ENCODE results near the gene PATE3.

PATE3 gene, protein sequence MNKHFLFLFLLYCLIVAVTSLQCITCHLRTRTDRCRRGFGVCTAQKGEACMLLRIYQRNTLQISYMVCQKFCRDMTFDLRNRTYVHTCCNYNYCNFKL

DNA sequence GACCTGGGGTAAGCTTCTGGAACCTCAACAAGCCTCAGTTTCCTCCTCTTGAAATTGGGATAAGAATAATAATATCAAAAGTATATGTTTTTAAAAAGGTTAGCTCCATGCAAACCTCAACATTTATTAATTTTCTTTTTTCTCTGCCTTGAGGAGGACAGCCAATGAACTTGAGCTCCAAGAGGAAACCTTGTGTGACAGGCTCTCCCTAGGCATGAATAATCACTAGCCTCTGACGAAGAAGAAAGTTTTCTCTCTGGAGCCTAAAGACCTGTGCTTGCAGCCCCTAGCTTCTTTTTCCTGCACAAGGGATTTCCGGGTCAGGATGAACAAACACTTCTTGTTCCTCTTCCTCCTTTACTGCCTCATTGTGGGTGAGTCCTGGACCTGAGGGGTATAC lies at the start of gene PATE3:
TSS of gene PATE3 (plus strand) at position 301 of the 400 bp plus-strand sequence. CDS start at position 326, 25 bp downstream.
- Mint-ChIP-seq H3K36me3 (ENCODE audit: low read depth) (no peaks in the 10 kb centered on the region), H3K27ac (no peak within 1 kb of the TSS), H3K27me3 (peaks cover 3% of the 10 kb centered on the region), H3K9me3 (no peaks in the 10 kb centered on the region), H3K4me3 (no peak within 1 kb of the TSS), H3K4me1 (ENCODE audit: low read depth) (no peaks in the 10 kb centered on the region)

DNA sequence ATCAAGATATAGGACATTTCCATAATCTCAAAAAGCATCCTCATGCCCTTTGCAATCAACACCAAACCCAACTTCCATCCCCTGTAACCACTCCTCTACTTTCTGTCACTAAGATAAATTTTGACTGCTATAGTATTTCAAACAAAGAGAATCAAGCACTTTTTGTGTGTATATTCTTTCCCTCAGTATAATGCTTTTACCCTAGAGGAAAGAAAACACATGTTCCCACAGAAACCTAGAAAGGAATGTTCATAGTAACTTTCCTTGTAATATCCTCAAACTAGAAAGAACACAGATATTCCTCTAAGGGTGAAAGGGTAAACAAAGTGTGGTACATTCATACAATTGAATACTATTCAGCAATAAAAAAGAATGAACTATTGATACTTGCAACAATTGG lies 47.3 kb upstream of the PATE3 start:
- H3K27ac Mint-ChIP-seq = no peak overlapping the region
- H3K9me3 Mint-ChIP-seq = peaks cover 12% of the 10 kb centered on the region
- H3K27me3 Mint-ChIP-seq = peaks cover 6% of the 10 kb centered on the region
- no peaks in the 10 kb centered on the region for H3K36me3 Mint-ChIP-seq (ENCODE audit: low read depth)
- no peaks in the 10 kb centered on the region for H3K4me1 Mint-ChIP-seq (ENCODE audit: low read depth)
- H3K4me3 Mint-ChIP-seq = no peak overlapping the region

DNA sequence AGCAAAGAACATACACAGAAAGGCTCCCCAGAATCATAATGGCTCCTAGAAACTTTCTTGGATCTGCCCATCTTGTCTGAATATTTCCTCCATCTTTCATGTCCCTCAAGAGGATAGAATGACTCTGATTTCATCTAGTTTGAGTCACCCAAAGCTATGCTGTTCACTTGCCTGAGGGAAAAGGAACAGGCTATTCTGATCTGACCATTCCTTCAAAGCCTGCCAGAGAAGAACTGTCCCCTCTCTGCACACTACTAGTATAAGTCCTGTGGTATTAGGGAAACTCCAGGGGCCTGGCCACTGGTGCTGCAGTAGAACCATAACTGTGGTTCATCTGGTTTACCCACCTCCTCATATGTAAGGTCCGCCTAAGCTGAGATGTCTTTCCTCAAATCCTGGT lies 44.2 kb upstream of the PATE3 start:
- no peaks in the 10 kb centered on the region for H3K4me1 Mint-ChIP-seq (ENCODE audit: low read depth)
- no peak overlapping the region for H3K4me3 Mint-ChIP-seq
- no peaks in the 10 kb centered on the region for H3K36me3 Mint-ChIP-seq (ENCODE audit: low read depth)
- no peaks in the 10 kb centered on the region for H3K9me3 Mint-ChIP-seq
- peaks cover 6% of the 10 kb centered on the region for H3K27me3 Mint-ChIP-seq
- no peak overlapping the region for H3K27ac Mint-ChIP-seq

DNA sequence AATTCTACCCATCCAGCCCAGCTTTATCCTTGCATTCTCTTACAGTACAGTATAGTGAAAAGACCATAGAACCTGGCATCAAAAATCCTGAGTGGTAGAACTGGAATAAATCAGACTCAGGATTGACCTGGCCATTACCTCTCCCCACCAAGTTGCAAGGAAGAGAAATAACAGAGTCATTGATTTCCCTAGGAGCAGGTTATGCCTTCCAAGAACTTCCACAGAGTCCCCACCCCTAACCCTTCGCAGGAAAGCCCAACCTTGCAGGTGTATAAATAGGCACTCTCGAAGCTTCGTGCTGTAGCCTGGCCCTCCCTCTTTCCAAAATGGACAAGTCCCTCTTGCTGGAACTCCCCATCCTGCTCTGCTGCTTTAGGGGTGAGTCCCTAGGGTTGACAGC lies 41.9 kb upstream of the PATE3 start, which contains the start of gene PATE1:
TSS of gene PATE1 (plus strand) at position 301 of the 400 bp plus-strand sequence. CDS start at position 327, 26 bp downstream.
- Mint-ChIP-seq H3K27ac (no peak within 1 kb of the TSS), H3K9me3 (no peaks in the 10 kb centered on the region), H3K4me3 (no peak within 1 kb of the TSS), H3K4me1 (ENCODE audit: low read depth) (no peaks in the 10 kb centered on the region), H3K27me3 (peaks cover 15% of the 10 kb centered on the region), H3K36me3 (ENCODE audit: low read depth) (no peaks in the 10 kb centered on the region)

DNA sequence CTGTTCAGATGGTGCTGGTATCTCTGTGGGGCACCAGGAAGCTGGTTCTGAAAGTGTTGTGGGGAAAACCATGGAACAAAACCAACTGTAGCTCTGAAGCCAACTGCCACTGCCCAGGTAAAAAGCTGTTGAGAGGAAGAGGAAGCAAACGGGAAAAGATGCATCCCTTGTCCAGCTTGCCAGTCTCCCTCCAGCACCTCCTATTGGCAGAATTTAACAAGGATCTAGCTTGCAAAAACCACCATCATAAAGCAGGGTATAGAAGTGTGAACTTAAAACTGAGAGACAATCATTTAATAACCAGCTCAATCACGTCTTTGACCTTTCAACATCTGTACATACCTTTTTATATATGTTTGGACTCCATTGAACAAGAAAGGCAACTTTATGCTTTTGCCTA lies 37.3 kb upstream of the PATE3 start:
- H3K36me3 Mint-ChIP-seq (ENCODE audit: low read depth) = no peaks in the 10 kb centered on the region
- peaks cover 24% of the 10 kb centered on the region for H3K27me3 Mint-ChIP-seq
- H3K4me3 Mint-ChIP-seq = no peak overlapping the region
- no peaks in the 10 kb centered on the region for H3K4me1 Mint-ChIP-seq (ENCODE audit: low read depth)
- H3K27ac Mint-ChIP-seq = no peak overlapping the region
- H3K9me3 Mint-ChIP-seq = no peaks in the 10 kb centered on the region

DNA sequence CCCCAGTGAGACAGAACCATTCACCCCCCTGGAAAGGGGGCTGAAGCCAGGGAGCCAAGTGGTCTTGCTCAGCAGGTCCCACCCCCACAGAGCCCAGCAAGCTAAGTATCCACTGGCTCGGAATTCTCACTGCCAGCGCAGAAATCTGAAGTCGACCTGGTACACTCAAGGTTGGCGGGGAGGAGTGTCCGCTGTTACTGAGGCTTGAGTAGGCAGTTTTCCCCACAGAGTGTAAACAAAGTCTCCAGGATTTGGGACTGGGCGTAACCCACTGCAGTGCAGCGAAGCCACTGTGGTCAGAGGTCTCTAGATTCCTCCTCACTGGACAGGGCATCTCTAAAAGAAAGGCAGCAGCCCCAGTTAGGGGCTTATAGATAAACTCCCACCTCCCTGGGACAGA lies 31.9 kb upstream of the PATE3 start:
- Mint-ChIP-seq H3K4me1 (ENCODE audit: low read depth) (no peaks in the 10 kb centered on the region), H3K9me3 (peaks cover 9% of the 10 kb centered on the region), H3K27me3 (peaks cover 20% of the 10 kb centered on the region), H3K36me3 (ENCODE audit: low read depth) (no peaks in the 10 kb centered on the region), H3K27ac (no peak overlapping the region), H3K4me3 (no peak overlapping the region)

DNA sequence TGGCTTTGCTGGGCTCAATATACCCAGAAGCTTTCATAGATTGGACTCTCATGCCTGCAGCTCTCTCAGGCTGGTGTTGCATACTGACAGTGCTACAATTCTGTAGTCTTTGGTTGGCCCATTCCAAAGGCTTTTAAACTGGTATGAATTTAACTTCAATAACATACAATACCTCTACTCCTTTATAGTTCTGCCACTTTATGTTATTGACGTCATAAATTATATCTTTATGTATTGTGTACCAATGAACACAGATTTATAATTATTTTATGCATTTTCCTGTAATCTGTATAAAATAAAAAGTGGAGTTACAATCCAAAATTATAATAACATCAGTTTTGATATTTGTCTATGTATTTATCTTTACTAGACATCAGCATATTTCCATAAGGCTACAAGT lies 25.5 kb upstream of the PATE3 start:
- Mint-ChIP-seq H3K4me3 (no peak overlapping the region), H3K9me3 (peaks cover 4% of the 10 kb centered on the region), H3K4me1 (ENCODE audit: low read depth) (no peaks in the 10 kb centered on the region), H3K27ac (no peak overlapping the region), H3K36me3 (ENCODE audit: low read depth) (no peaks in the 10 kb centered on the region), H3K27me3 (peaks cover 15% of the 10 kb centered on the region)

DNA sequence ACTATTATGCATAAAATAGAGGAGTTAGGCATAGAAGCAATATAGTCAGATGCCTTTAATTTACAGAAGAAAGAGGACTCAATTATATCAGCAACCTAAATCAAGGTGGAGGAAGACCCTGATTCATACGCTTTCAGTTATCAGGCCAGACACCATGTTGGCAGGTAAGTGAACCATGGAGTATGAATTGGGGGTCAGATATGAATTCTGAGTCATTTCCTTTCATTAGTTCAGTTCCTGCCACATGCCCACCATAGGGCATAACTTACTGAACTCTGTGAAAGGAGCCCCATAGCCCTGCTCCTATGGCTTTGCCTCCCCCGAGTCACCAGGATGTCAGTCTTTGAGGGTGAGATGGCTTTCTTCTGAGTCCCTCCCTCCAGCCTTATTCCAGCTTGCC lies 24.4 kb upstream of the PATE3 start:
- H3K36me3 Mint-ChIP-seq (ENCODE audit: low read depth) = no peaks in the 10 kb centered on the region
- H3K27me3 Mint-ChIP-seq = peaks cover 18% of the 10 kb centered on the region
- H3K4me3 Mint-ChIP-seq = no peak overlapping the region
- H3K9me3 Mint-ChIP-seq = no peaks in the 10 kb centered on the region
- no peak overlapping the region for H3K27ac Mint-ChIP-seq
- H3K4me1 Mint-ChIP-seq (ENCODE audit: low read depth) = no peaks in the 10 kb centered on the region

DNA sequence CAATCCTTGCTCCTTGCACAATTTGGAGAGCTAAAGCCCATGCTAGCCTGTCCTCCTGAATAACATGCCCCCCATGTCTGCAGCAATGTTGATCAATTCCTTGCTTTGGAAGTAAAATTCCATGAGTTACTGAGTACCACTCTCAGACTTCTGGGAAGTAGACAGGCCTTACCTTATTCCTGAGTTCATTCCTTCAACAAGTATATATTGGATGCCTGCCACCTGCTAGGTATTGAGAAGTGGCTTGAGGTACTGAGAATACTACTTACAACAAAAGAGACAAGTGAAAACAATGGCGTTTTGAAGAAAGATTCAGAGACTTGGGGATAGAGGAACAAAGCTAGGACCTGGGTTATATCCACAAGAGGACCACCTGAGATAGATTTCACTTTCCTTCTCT lies 21.7 kb upstream of the PATE3 start:
- Mint-ChIP-seq H3K4me3 (no peak overlapping the region), H3K27ac (no peak overlapping the region), H3K9me3 (no peaks in the 10 kb centered on the region), H3K27me3 (peaks cover 18% of the 10 kb centered on the region), H3K36me3 (ENCODE audit: low read depth) (no peaks in the 10 kb centered on the region), H3K4me1 (ENCODE audit: low read depth) (no peaks in the 10 kb centered on the region)

DNA sequence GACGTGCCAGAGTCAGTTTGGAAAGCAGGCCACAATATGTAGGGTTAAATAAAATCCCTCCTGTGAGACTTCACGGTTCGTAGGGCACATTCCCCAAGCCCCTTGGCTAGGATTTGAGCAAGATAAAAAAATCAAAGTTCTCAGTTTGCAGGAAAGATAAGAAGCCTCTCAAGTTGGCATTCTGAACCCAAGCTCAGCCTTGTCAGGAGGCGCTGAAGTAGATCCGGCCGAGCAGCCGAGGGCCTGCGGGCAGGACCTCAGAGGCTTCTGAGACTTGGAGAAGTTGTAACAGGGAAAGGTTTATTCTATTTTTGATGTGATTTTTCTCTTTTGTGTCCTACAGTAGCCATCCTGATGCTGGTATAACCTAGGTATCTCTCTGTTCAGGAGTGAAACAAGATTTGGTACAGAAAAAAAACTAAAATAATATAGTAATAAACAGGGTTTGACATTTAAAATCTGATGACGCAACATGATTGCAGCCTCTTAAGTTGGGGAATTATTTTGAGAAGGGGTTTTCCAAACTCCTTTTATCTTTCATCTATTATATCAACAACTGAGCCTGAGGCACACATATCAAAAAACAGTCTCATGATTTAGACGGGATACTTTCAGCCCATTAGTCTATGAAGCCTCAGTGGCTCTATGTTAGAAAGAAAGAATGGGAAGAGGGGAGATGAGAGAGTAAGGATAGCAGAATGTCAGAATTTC lies 19.4 kb upstream of the PATE3 start:
- H3K9me3 Mint-ChIP-seq = no peaks in the 10 kb centered on the region
- no peak overlapping the region for H3K27ac Mint-ChIP-seq
- no peak overlapping the region for H3K4me3 Mint-ChIP-seq
- H3K27me3 Mint-ChIP-seq = peaks cover 24% of the 10 kb centered on the region
- no peaks in the 10 kb centered on the region for H3K36me3 Mint-ChIP-seq (ENCODE audit: low read depth)
- no peaks in the 10 kb centered on the region for H3K4me1 Mint-ChIP-seq (ENCODE audit: low read depth)

DNA sequence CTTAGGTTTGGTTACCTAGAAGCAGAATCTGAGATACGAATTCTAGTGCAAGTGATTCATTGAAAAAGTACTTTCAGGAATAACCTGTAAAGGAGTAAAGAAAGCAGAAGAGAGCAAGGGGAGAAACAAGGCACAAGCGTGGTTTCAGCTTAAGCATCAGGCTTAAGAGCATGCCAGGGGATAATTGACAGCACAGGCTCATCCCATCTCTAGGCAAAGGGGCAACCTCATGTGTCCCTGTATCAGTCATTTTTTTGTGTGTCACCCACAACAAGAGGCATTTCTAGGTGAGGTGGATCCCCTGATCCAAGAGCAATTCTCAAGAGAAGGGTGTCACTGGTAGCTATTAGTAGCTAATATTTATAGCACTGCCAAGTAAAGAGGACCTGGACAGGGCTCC lies 17.3 kb upstream of the PATE3 start:
- H3K4me3 Mint-ChIP-seq = no peak overlapping the region
- no peak overlapping the region for H3K27ac Mint-ChIP-seq
- H3K4me1 Mint-ChIP-seq (ENCODE audit: low read depth) = no peaks in the 10 kb centered on the region
- H3K36me3 Mint-ChIP-seq (ENCODE audit: low read depth) = no peaks in the 10 kb centered on the region
- no peaks in the 10 kb centered on the region for H3K9me3 Mint-ChIP-seq
- peaks cover 19% of the 10 kb centered on the region for H3K27me3 Mint-ChIP-seq

DNA sequence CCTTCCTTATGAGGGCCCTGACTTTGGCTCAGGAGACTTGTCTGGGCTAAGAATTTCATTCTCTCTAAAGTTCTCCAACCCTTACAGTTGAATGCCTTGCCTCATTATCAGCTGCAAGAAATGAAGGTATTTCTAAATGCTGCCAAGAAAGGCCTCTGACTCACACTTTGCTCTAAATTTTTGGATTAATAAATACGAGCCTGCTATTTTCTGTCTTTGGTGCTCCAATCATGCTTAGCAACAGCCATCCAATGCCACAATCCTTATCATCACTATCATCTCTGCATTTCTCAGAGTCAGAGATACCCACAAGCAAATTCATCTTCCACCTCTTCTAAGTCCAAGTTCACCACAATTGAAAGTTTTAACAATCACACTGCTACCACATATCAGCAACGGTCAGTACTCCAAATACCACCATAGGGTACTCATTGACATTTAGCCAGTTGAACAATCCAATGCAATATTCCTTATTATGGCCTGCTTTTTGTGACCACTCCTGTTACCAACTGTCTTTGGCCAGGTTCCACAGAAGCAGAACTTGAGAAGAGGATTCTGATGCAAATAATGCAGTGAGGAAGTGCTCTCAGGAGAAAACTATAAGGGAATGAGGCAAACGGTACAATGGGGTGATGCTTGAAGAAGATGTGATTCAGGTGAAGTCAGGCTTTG lies 15.0 kb upstream of the PATE3 start:
- Mint-ChIP-seq H3K27ac (no peak overlapping the region), H3K4me1 (ENCODE audit: low read depth) (no peaks in the 10 kb centered on the region), H3K9me3 (no peaks in the 10 kb centered on the region), H3K36me3 (ENCODE audit: low read depth) (no peaks in the 10 kb centered on the region), H3K27me3 (peaks cover 13% of the 10 kb centered on the region), H3K4me3 (no peak overlapping the region)

DNA sequence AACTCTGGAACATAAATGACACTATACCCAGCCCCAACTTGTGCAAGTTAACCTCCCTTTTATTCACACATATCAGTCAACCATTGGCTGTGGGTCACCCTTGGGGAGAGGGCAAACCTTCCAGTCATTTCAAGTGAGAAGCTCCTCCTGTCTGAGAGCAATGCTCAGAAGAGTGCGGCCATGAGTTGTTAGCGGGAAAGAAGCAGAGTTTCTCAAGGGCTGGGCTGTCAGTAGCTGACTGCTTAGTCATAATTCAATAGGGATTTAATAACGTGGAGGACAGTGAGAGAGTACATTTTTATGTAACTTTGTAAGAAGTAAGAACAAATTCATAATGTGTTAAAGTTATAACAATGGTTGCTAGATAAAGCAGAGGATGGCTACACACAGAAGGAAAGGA lies 14.4 kb upstream of the PATE3 start:
- no peaks in the 10 kb centered on the region for H3K36me3 Mint-ChIP-seq (ENCODE audit: low read depth)
- H3K27me3 Mint-ChIP-seq = peaks cover 12% of the 10 kb centered on the region
- no peak overlapping the region for H3K4me3 Mint-ChIP-seq
- no peaks in the 10 kb centered on the region for H3K4me1 Mint-ChIP-seq (ENCODE audit: low read depth)
- H3K9me3 Mint-ChIP-seq = no peaks in the 10 kb centered on the region
- H3K27ac Mint-ChIP-seq = no peak overlapping the region

DNA sequence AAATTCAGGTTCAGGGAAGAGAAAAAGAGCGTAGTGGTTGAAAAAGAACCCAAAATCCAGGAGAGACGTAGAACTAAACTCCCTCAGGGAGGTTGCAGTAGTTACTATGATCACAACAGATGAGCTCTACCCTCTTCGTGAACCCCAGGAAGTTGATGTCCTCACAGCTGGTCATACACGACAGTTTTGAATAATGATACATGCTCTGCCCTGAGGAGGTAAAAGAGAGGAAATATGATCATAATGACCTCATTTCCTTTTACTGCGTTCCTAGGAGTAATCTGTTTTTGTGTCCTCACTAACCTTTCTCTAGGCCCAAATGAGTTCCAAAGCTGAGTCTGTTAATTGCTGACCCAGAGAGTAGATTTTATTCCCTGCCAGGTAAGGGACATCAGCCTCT lies 10.6 kb upstream of the PATE3 start:
- no peaks in the 10 kb centered on the region for H3K9me3 Mint-ChIP-seq
- H3K36me3 Mint-ChIP-seq (ENCODE audit: low read depth) = no peaks in the 10 kb centered on the region
- no peak overlapping the region for H3K27ac Mint-ChIP-seq
- peaks cover 19% of the 10 kb centered on the region for H3K27me3 Mint-ChIP-seq
- no peaks in the 10 kb centered on the region for H3K4me1 Mint-ChIP-seq (ENCODE audit: low read depth)
- no peak overlapping the region for H3K4me3 Mint-ChIP-seq

DNA sequence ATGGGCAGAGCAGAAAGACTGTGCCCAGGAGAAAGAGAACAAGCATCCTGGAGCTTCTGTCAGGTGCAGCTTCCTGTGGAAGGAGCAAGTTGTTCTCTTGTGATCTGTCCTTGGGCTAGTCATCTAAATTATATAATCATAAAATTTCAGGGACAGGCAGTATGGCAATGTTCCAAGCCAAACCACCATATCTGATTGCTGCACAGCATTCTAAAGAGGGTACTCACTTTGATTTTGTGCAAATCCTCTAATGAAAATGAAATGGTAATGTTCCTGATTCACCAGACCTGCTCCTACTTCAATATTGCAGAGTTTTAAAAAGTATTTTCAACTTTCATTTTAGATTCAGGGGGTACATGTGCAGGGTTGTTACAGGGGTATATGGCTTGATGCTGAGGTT lies 9.2 kb upstream of the PATE3 start, which contains the start of gene PATE2:
TSS of gene PATE2 (minus strand) at position 101 of the 400 bp plus-strand sequence. CDS start at position 46, 55 bp downstream.
- no peaks in the 10 kb centered on the region for H3K9me3 Mint-ChIP-seq

More for the DNA sequence above, 9.2 kb upstream of the PATE3 start, which contains the start of gene PATE2:
- no peak within 1 kb of the TSS for H3K27ac Mint-ChIP-seq
- H3K27me3 Mint-ChIP-seq = peaks cover 16% of the 10 kb centered on the region
- no peak within 1 kb of the TSS for H3K4me3 Mint-ChIP-seq
- H3K4me1 Mint-ChIP-seq (ENCODE audit: low read depth) = no peaks in the 10 kb centered on the region
- no peaks in the 10 kb centered on the region for H3K36me3 Mint-ChIP-seq (ENCODE audit: low read depth)
